Nucleus accumbens (tissue), 56 donors: ENCODE data around the gene CLEC18C.
"Not testable (repeated sequence)": the region's sequence is repeated elsewhere in the genome, so short reads cannot be mapped to it uniquely, and the experiment has no call there.

Experiments used
- DNase-seq, 56 donors: peaks; one replicate each; lab custom pipeline; 2025; lab: John Stamatoyannopoulos, UW

Gene CLEC18C

GRCh38 chr16:70204010-70204409, 30.4 kb downstream of the CLEC18C start:
- DNase-seq: not testable (repeated sequence)

- DNase-seq: not testable (repeated sequence)
Observed at GRCh38 chr16:70204668-70205405, 31.2 kb downstream of the CLEC18C start.

GRCh38 chr16:70206382-70206781, 32.8 kb downstream of the CLEC18C start:
- not testable (repeated sequence) for DNase-seq

- not testable (repeated sequence) for DNase-seq
Observed at GRCh38 chr16:70218586-70218985, 45.0 kb downstream of the CLEC18C start.

GRCh38 chr16:70222574-70222973, 49.0 kb downstream of the CLEC18C start:
- not testable (repeated sequence) for DNase-seq

- DNase-seq: not testable (repeated sequence)
Observed at GRCh38 chr16:70223216-70223615, 49.6 kb downstream of the CLEC18C start.

- DNase-seq: not testable (repeated sequence)
Observed at GRCh38 chr16:70223971-70224513, 50.5 kb downstream of the CLEC18C start.

GRCh38 chr16:70224645-70225044, 51.1 kb downstream of the CLEC18C start:
- not testable (repeated sequence) for DNase-seq

GRCh38 chr16:70225430-70225829, 51.8 kb downstream of the CLEC18C start:
- not testable (repeated sequence) for DNase-seq

- DNase-seq: not testable (repeated sequence)
Observed at GRCh38 chr16:70226024-70226423, 52.4 kb downstream of the CLEC18C start.

- DNase-seq: not testable (repeated sequence)
Observed at GRCh38 chr16:70231831-70232230, 58.2 kb downstream of the CLEC18C start.
